IMR-90 (cell line): ENCODE data around the gene GADD45GIP1. TPM values are rescaled to one million over a fixed set of nuclear protein-coding genes. Genes with fewer than 3 reads are reported as not detected.

Experiments used
- ATAC-seq: fragments of 200-7000 bp; cut with Tn5 transposase; 2 replicates; pipeline ENCODE4 v1.9.1; 2020; ENCODE audit warnings: low read depth, mild to moderate bottlenecking, moderate library complexity
- BruUV-seq: library from RNA; stranded (reverse); fragments of 400-500 nt; replicated peaks from 2 replicates; lab custom pipeline; 2021; lab: Mats Ljungman, UMichigan
- CTCF ChIA-PET: fragments of 300-600 bp; formaldehyde crosslinking; extraction: SDS; loops from one replicate; lab custom pipeline; 2021; ENCODE audit warnings: antibody characterized with exemption; lab: Yijun Ruan, JAX
- POLR2A ChIA-PET: fragments of 300-600 bp; sonication (Branson Sonifier 250); formaldehyde crosslinking; loops from one replicate; lab custom pipeline; 2022; ENCODE audit warnings: antibody characterized with exemption; ENCODE audit not compliant: unreplicated experiment; lab: Charles Lee
- DNase-seq: peaks from one replicate; pipeline ENCODE4 v3.0.0; 2013
- H2AFZ ChIP-seq: replicated peaks from 2 replicates; pipeline ENCODE3; 2013; ENCODE audit warnings: low read length, mild to moderate bottlenecking; ENCODE audit not compliant: poor library complexity
- H2AK5ac ChIP-seq: 2 replicates; pipeline ENCODE4 v1.6.1; 2013; ENCODE audit warnings: low read depth, low read length, inconsistent platforms
- H2AK9ac ChIP-seq: replicated peaks from 2 replicates; pipeline ENCODE3; 2013; ENCODE audit warnings: mild to moderate bottlenecking, low read depth, low read length, moderate library complexity; ENCODE audit not compliant: poor library complexity
- H2BK120ac ChIP-seq: 2 replicates; pipeline ENCODE4 v1.6.1; 2013; ENCODE audit warnings: low read depth, low read length, inconsistent platforms
- H2BK15ac ChIP-seq: 3 replicates; pipeline ENCODE4 v1.6.1; 2013; ENCODE audit warnings: low read depth, low read length, inconsistent platforms
- H2BK20ac ChIP-seq: 2 replicates; pipeline ENCODE4 v1.6.1; 2013; ENCODE audit warnings: low read depth, mild to moderate bottlenecking, inconsistent platforms, low read length, moderate library complexity
- H2BK5ac ChIP-seq: 2 replicates; pipeline ENCODE4 v1.6.1; 2013; ENCODE audit warnings: mild to moderate bottlenecking, low read depth, low read length, inconsistent platforms; ENCODE audit not compliant: poor library complexity, severe bottlenecking
- H3K14ac ChIP-seq: replicated peaks from 2 replicates; pipeline ENCODE4 v1.6.1; 2013; ENCODE audit warnings: low read depth, low read length, inconsistent platforms
- H3K18ac ChIP-seq: 2 replicates; pipeline ENCODE4 v1.6.1; 2013; ENCODE audit warnings: low read depth, low read length, control low read depth
- H3K23ac ChIP-seq: 2 replicates; pipeline ENCODE4 v1.6.1; 2013; ENCODE audit warnings: low read depth, low read length, inconsistent platforms
- H3K27ac ChIP-seq: 2 replicates; pipeline ENCODE4 v1.5.1; 2013; ENCODE audit warnings: mild to moderate bottlenecking, control low read depth, low read length; ENCODE audit not compliant: insufficient read depth
- H3K27me3 ChIP-seq: 2 replicates; pipeline ENCODE4 v1.6.1; 2013; ENCODE audit warnings: low read length; ENCODE audit not compliant: control insufficient read depth, insufficient read depth
- H3K36me3 ChIP-seq: 2 replicates; pipeline ENCODE4 v1.6.1; 2013; ENCODE audit warnings: low read length, mixed read lengths; ENCODE audit not compliant: control insufficient read depth, insufficient read depth
- H3K4ac ChIP-seq: 2 replicates; pipeline ENCODE4 v1.6.1; 2013; ENCODE audit warnings: low read depth, low read length, inconsistent platforms
- H3K4me1 ChIP-seq: 2 replicates; pipeline ENCODE4 v1.6.1; 2013; ENCODE audit warnings: low read length, mixed read lengths; ENCODE audit not compliant: control insufficient read depth, insufficient read depth
- H3K4me2 ChIP-seq: 2 replicates; pipeline ENCODE4 v1.6.1; 2013; ENCODE audit warnings: low read depth, mild to moderate bottlenecking, control low read depth, low read length, moderate library complexity
- H3K4me3 ChIP-seq: 2 replicates; pipeline ENCODE4 v1.5.1; 2013; ENCODE audit warnings: low read depth, mild to moderate bottlenecking, control low read depth, low read length, moderate library complexity; ENCODE audit not compliant: insufficient read depth
- H3K56ac ChIP-seq: 2 replicates; pipeline ENCODE4 v1.6.1; 2013; ENCODE audit warnings: low read length, inconsistent platforms; ENCODE audit not compliant: insufficient read depth; ENCODE audit errors: extremely low read depth
- H3K79me1 ChIP-seq, 2 experiments: 2 replicates each; pipeline ENCODE4 v1.6.1; 2013; ENCODE audit warnings: low read length in 2 of 2, inconsistent platforms in 1 of 2, low read depth in 1 of 2
- H3K9ac ChIP-seq: 2 replicates; pipeline ENCODE4 v1.6.1; 2013; ENCODE audit warnings: low read depth, low read length, control low read depth
- H3K9me1 ChIP-seq: 2 replicates; pipeline ENCODE4 v1.6.1; 2013; ENCODE audit warnings: low read length, inconsistent platforms; ENCODE audit not compliant: insufficient read depth
- H3K9me3 ChIP-seq: 2 replicates; pipeline ENCODE4 v1.6.1; 2013; ENCODE audit warnings: low read length; ENCODE audit not compliant: control insufficient read depth, insufficient read depth
- H4K20me1 ChIP-seq: 2 replicates; pipeline ENCODE4 v1.6.1; 2013; ENCODE audit warnings: low read length, inconsistent platforms; ENCODE audit not compliant: insufficient read depth
- H4K5ac ChIP-seq: 2 replicates; pipeline ENCODE4 v1.6.1; 2013; ENCODE audit warnings: mild to moderate bottlenecking, low read depth, low read length, control low read depth
- H4K8ac ChIP-seq, 2 experiments: 2 replicates each; pipeline ENCODE4 v1.6.1; 2013; ENCODE audit warnings: low read depth in 2 of 2, low read length in 2 of 2, control low read depth in 1 of 2, inconsistent platforms in 1 of 2
- H4K91ac ChIP-seq: 2 replicates; pipeline ENCODE4 v1.6.1; 2013; ENCODE audit warnings: low read depth, low read length, inconsistent platforms; ENCODE audit not compliant: insufficient read depth
- RAD21 ChIP-seq: IDR thresholded peaks from 2 replicates; pipeline ENCODE4 v1.6.1; 2012; ENCODE audit warnings: low read length, improper control_type of control experiment
- WGBS, 2 experiments: methylation state at CpG; one replicate each; pipeline versions ENCODE4 v1.1.5 to v1.1.7; 2013; ENCODE audit warnings: missing lambda C conversion rate in 2 of 2; ENCODE audit not compliant: insufficient read length in 1 of 2; ENCODE audit errors: extremely low coverage in 2 of 2; 5-methylcytosine and 5-hydroxymethylcytosine counted together
- dilution Hi-C: fragments of 300-500 bp; cut with HindIII; formaldehyde crosslinking; loops from one replicate; pipeline ENCODE4 v1.14.3; 2018; ENCODE audit warnings: low sequenced_read_pairs; ENCODE audit not compliant: unreplicated experiment
- in situ Hi-C: fragments of 300-500 bp; cut with MboI; formaldehyde crosslinking; loops from 3 replicates; pipeline ENCODE4 v1.14.3; 2019; ENCODE audit warnings: low sequenced_read_pairs, inconsistent platforms, mixed read lengths
- intact Hi-C: fragments of 100-400 bp; cut with micrococcal nuclease; formaldehyde crosslinking; loops from 2 replicates; pipeline ENCODE4 v1.10.0; 2022
- polyA plus RNA-seq, 3 experiments: library from polyadenylated mRNA; depleted of rRNA; stranded (reverse); fragments of >200 nt; gene quantifications; 2 replicates each; pipeline ENCODE4 v1.2.3, GENCODE V29; 2012; ENCODE audit warnings: low replicate concordance in 1 of 3
- total RNA-seq: library from RNA; depleted of rRNA; stranded (reverse); fragments of >200 nt; gene quantifications from 2 replicates; pipeline ENCODE4 v1.2.3, GENCODE V29; 2012

GADD45GIP1 gene
- total and polyA plus RNA-seq, 2 of the 4 experiments (the other 2 are of a cell fraction) = 13.3 to 42.4 TPM

DNA sequence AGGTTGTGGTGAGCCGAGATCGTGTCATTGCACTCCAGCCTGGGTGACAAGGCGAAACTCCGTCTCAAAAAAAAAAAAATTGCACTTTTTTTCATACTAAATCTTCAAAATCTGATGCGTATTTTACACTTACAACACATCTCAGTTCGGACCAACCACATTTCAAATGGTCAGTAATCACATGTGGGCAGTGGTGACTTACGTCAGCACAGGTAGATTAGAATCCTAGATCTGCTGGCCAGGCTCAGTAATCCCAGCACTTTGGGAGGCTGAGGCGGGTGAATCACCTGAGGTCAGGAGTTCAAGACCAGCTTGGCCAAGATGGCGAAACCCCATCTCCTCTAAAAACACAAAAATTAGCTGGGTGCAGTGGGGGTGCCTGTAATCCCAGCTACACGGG is 22.0 kb downstream of the GADD45GIP1 start:
- Histone ChIP-seq H3K56ac (no peak overlapping the region), H3K4me1 (peaks cover 13% of the 10 kb centered on the region), H3K9ac (no peak overlapping the region), H3K4ac (no peak overlapping the region), H2BK120ac (no peak overlapping the region), H4K8ac (no peak overlapping the region), H3K18ac (no peak overlapping the region), H4K91ac (no peak overlapping the region), H2AK9ac (peak overlapping the region; percentile 22), H3K4me3 (no peak overlapping the region), H3K9me3 (no peaks in the 10 kb centered on the region), H2BK5ac (no peak overlapping the region), H3K36me3 (peaks cover 12% of the 10 kb centered on the region), H4K5ac (no peak overlapping the region), H3K14ac (no peak overlapping the region), H4K20me1 (peaks cover 34% of the 10 kb centered on the region), H2AK5ac (no peak overlapping the region), H3K27me3 (no peaks in the 10 kb centered on the region), H3K27ac (no peak overlapping the region), H2BK15ac (no peak overlapping the region), H3K23ac (no peak overlapping the region), H2BK20ac (no peak overlapping the region), H3K9me1 (peaks cover 15% of the 10 kb centered on the region), H3K4me2 (no peak overlapping the region), H2AFZ (no peak overlapping the region), H3K79me1 (peaks cover 5 to 48% of the 10 kb centered on the region in 2 experiments; a peak in 3 of 4 replicates)
- ChIA-PET POLR2A (no interaction called here), CTCF (no interaction called here)
- dilution Hi-C loops (no loop called here), intact Hi-C loops (no loop called here), in situ Hi-C loops (no loop called here)
- TF ChIP-seq RAD21 = no peak
- no peak for DNase-seq
- no peak for ATAC-seq
- 100% methylated on average over 1 of the region's 10 CpGs; no CpG with 5 or more reads in 1 of the 2 experiments for WGBS, 2 experiments
- no TSS peak for BruUV-seq
